ENCODE results near the gene CDK4. TPM values are rescaled to one million over a fixed set of nuclear protein-coding genes. Genes with fewer than 3 reads are reported as not detected.

CDK4 gene
- total RNA-seq, 4 donors from 2014 or later = 14.7 to 97.4 (median 28.8) TPM

GRCh38 chr12:57749061-57749460 is 3.0 kb downstream of the CDK4 start:
- Histone ChIP-seq H3K9me3 (no peaks in the 10 kb centered on the region), H3K27ac (no peak overlapping the region), H3K27me3 (no peaks in the 10 kb centered on the region), H3K36me3 (peaks cover 0 to 33% (median 0%) of the 10 kb centered on the region in 3 donors), H3K4me1 (peaks cover 0 to 22% (median 0%) of the 10 kb centered on the region in 4 donors), H3K4me3 (no peak overlapping the region)
- TF ChIP-seq CTCF (IDR thresholded peaks at IDR 0.05) = no peak
- TF ChIP-seq POLR2A (IDR thresholded peaks at IDR 0.05) = no peak
- no peak for DNase-seq

GRCh38 chr12:57746025-57746424 is 6.1 kb downstream of the CDK4 start:
- H3K4me3 ChIP-seq = no peak overlapping the region
- no peak for DNase-seq
- peaks cover 0 to 33% (median 0%) of the 10 kb centered on the region in 3 donors for H3K36me3 ChIP-seq
- TF ChIP-seq POLR2A (IDR thresholded peaks at IDR 0.05) (no peak), CTCF (IDR thresholded peaks at IDR 0.05) (no peak)
- H3K4me1 ChIP-seq = peaks cover 0 to 11% (median 5%) of the 10 kb centered on the region in 4 donors
- no peak overlapping the region for H3K27ac ChIP-seq
- H3K27me3 ChIP-seq = no peaks in the 10 kb centered on the region
- H3K9me3 ChIP-seq = no peaks in the 10 kb centered on the region

- H3K9me3 ChIP-seq = no peaks in the 10 kb centered on the region
- no peaks in the 10 kb centered on the region for H3K27me3 ChIP-seq
- peak overlapping the region; percentile 85 to 95 (median 95) for H3K27ac ChIP-seq
- no peak for DNase-seq
- TF ChIP-seq POLR2A (IDR thresholded peaks at IDR 0.05) = no peak
- no peak for TF ChIP-seq CTCF (IDR thresholded peaks at IDR 0.05)
- peaks cover 0 to 33% (median 0%) of the 10 kb centered on the region in 3 donors for H3K36me3 ChIP-seq
- H3K4me3 ChIP-seq = peak overlapping the region; percentile 62 to 85 (median 79)
- H3K4me1 ChIP-seq = peaks cover 0 to 9% (median 6%) of the 10 kb centered on the region in 4 donors
These were observed 6.6 kb downstream of the CDK4 start for GRCh38 chr12:57745485-57745881.

- DNase-seq = peak; percentile 96 to 99 (median 98)
- Histone ChIP-seq H3K4me3 (peak within 1 kb of the TSS; percentile 62 to 85 (median 79)), H3K27ac (peak within 1 kb of the TSS; percentile 85 to 95 (median 95)), H3K9me3 (no peaks in the 10 kb centered on the region), H3K27me3 (no peaks in the 10 kb centered on the region), H3K4me1 (peaks cover 0 to 15% (median 8%) of the 10 kb centered on the region in 4 donors), H3K36me3 (peaks cover 0 to 33% (median 0%) of the 10 kb centered on the region in 3 donors)
- TF ChIP-seq CTCF (IDR thresholded peaks at IDR 0.05) (peak in 2 of 6 experiments; percentile 19 to 34), POLR2A (IDR thresholded peaks at IDR 0.05) (peak; percentile 39 to 58)
These were observed 7.2 kb downstream of the CDK4 start, which contains the start of gene TSPAN31 for GRCh38 chr12:57744777-57745484. TSPAN31 (plus strand) TSS chr12:57745039; CDS start chr12:57745155, 116 bp downstream.

GRCh38 chr12:57744194-57744776 is 7.8 kb downstream of the CDK4 start:
- Histone ChIP-seq H3K9me3 (no peaks in the 10 kb centered on the region), H3K4me1 (peaks cover 0 to 20% (median 8%) of the 10 kb centered on the region in 4 donors), H3K27ac (peak overlapping the region; percentile 85 to 95 (median 95)), H3K36me3 (peaks cover 0 to 28% (median 0%) of the 10 kb centered on the region in 3 donors), H3K27me3 (peaks cover 0 to 4% of the 10 kb centered on the region in 2 donors), H3K4me3 (peak overlapping the region; percentile 62 to 85 (median 79))
- TF ChIP-seq POLR2A (IDR thresholded peaks at IDR 0.05) = no peak
- TF ChIP-seq CTCF (IDR thresholded peaks at IDR 0.05) = no peak
- peak; percentile 54 to 85 (median 80) for DNase-seq

Data from Peyer's patch (tissue), 4 donors.